GM19240 (cell line): ENCODE data around the gene CSTA.

ENCODE experiments used
- DNase-seq: peaks from one replicate; pipeline ENCODE4 v3.0.0; 2011; ENCODE audit warnings: low spot score; ENCODE audit not compliant: insufficient read length

Gene CSTA

GRCh38 chr3:122324871-122325323 is at the start of gene CSTA:
CSTA (plus strand) TSS chr3:122325248; CDS start chr3:122325293, 45 bp downstream.
- DNase-seq, result no peak

- no peak for DNase-seq
These were observed 43.2 kb upstream of the CSTA start for GRCh38 chr3:122281891-122282290.

GRCh38 chr3:122283796-122284445 is 41.1 kb upstream of the CSTA start:
- no peak for DNase-seq

GRCh38 chr3:122284486-122284885 is 40.6 kb upstream of the CSTA start:
- no peak for DNase-seq

GRCh38 chr3:122294359-122294758 is 30.7 kb upstream of the CSTA start:
- DNase-seq, result no peak

- no peak for DNase-seq
These were observed 29.6 kb upstream of the CSTA start for GRCh38 chr3:122295266-122296062.

- no peak for DNase-seq
These were observed 26.8 kb upstream of the CSTA start for GRCh38 chr3:122298239-122298638.

GRCh38 chr3:122299215-122299614 is 25.8 kb upstream of the CSTA start:
- DNase-seq, result no peak

GRCh38 chr3:122299872-122300460 is 25.1 kb upstream of the CSTA start:
- DNase-seq, result no peak

GRCh38 chr3:122301063-122301462 is 24.0 kb upstream of the CSTA start:
- DNase-seq, result no peak

- no peak for DNase-seq
These were observed 19.0 kb upstream of the CSTA start for GRCh38 chr3:122305818-122306621.

- no peak for DNase-seq
These were observed 18.5 kb upstream of the CSTA start for GRCh38 chr3:122306622-122306953.

- DNase-seq, result no peak
These were observed 17.9 kb upstream of the CSTA start for GRCh38 chr3:122307094-122307687.

- no peak for DNase-seq
These were observed 17.1 kb upstream of the CSTA start for GRCh38 chr3:122307976-122308375.

- no peak for DNase-seq
These were observed 14.7 kb upstream of the CSTA start for GRCh38 chr3:122310361-122310760.

- DNase-seq, result no peak
These were observed 12.2 kb upstream of the CSTA start for GRCh38 chr3:122312826-122313225.

- no peak for DNase-seq
These were observed 11.8 kb upstream of the CSTA start for GRCh38 chr3:122313281-122313680.

- no peak for DNase-seq
These were observed 10.7 kb upstream of the CSTA start for GRCh38 chr3:122314228-122314876.

GRCh38 chr3:122315619-122316018 is 9.4 kb upstream of the CSTA start:
- DNase-seq, result no peak

GRCh38 chr3:122316368-122316767 is 8.7 kb upstream of the CSTA start:
- no peak for DNase-seq

GRCh38 chr3:122318620-122319019 is 6.4 kb upstream of the CSTA start:
- no peak for DNase-seq
